Body of pancreas (tissue), 4 donors: ENCODE data around the gene MYLK. TPM values are rescaled to one million over a fixed set of nuclear protein-coding genes. Genes with fewer than 3 reads are reported as not detected.

Source experiments
- ATAC-seq: fragments of 150-250 bp; one replicate; pipeline ENCODE4 v1.9.1; 2016
- DNase-seq, 4 donors: peaks; one replicate each; pipeline ENCODE4 v3.0.0-alpha.2; 2019
- H3K27ac ChIP-seq, 4 donors: fragments of 200-600 bp; sonication (generic); 1 replicate in 3 of 4; 2 replicates in 1 of 4; pipeline versions ENCODE4 v1.5.1 to v1.6.1; 2016 to 2019; ENCODE audit warnings: mild to moderate bottlenecking in 1 of 4, mixed read lengths in 1 of 4, moderate library complexity in 1 of 4
- H3K27me3 ChIP-seq, 2 donors: fragments of 200-600 bp; sonication (generic); one replicate each; pipeline ENCODE4 v1.6.0; 2016; ENCODE audit warnings: mild to moderate bottlenecking in 1 of 2
- H3K36me3 ChIP-seq, 2 donors: fragments of 200-600 bp; sonication (generic); replicated peaks in 1 of 2; 2 replicates each; pipeline ENCODE4 v1.5.1; 2016; ENCODE audit warnings: low read depth in 2 of 2; ENCODE audit not compliant: insufficient read depth in 1 of 2
- H3K4me1 ChIP-seq: fragments of 200-600 bp; sonication (generic); one replicate; pipeline ENCODE4 v1.6.0; 2016
- H3K4me3 ChIP-seq, 2 donors: fragments of 200-600 bp; sonication (generic); 1 replicate in 1 of 2; 2 replicates in 1 of 2; pipeline ENCODE4 v1.5.1; 2016 to 2019
- H3K9me3 ChIP-seq, 3 donors: fragments of 200-600 bp; sonication (generic); 1 replicate in 2 of 3; 2 replicates in 1 of 3; pipeline ENCODE4 v1.5.1; 2016
- POLR2A ChIP-seq, 3 donors: fragments of 450-650 bp; IDR thresholded peaks; one replicate each; pipeline ENCODE4 v1.6.1; 2016; ENCODE audit warnings: antibody characterized with exemption in 3 of 3, mild to moderate bottlenecking in 2 of 3
- WGBS, 2 donors: methylation state at CpG; one replicate each; pipeline ENCODE4 v1.1.5; 2017; 5-methylcytosine and 5-hydroxymethylcytosine counted together
- intact Hi-C: fragments of 100-400 bp; cut with DNase I; formaldehyde crosslinking; loops from one replicate; pipeline ENCODE4 v1.15.1; 2023
- total RNA-seq, 2 donors: library from RNA; depleted of rRNA; stranded (reverse); fragments of >200 nt; gene quantifications; one replicate each; pipeline ENCODE4 v1.1.0, GENCODE V29; 2016
- TF ChIP-seq, protein P1 (sequence below), 7 experiments: fragments of 450-650 bp in 4 of 7; fragments of 200-600 bp in 3 of 7; sonication (generic) in 3 of 7; IDR thresholded peaks; one replicate each; pipeline ENCODE4 v1.5.1; 2016 to 2019; ENCODE audit warnings: antibody characterized with exemption in 7 of 7

The MYLK gene
- total RNA-seq, 2 donors from 2014 or later: 7.6 to 36.6 TPM

DNA sequence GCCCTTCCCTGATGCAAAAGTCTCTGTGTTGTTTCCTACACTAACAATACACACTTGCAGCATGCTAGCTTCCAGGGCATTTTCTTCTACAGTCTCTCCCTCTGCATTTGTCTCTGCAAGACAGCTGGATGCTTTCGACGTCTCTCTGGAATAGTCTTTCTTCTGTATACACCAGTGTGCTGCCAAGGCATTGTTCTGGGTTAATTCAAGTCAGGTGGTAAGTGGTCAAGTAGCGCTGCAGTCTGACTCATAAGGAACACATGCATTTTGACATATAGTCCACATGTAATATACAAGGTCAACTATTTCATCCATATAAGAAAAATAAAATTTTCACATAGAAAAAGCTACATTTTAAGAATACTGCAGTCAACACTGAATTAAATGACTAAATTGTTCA lies 92.7 kb downstream of the MYLK start:
- Histone ChIP-seq H3K4me3 (no peak overlapping the region), H3K4me1 (no peaks in the 10 kb centered on the region), H3K9me3 (no peaks in the 10 kb centered on the region), H3K27ac (no peak overlapping the region), H3K36me3 (no peaks in the 10 kb centered on the region), H3K27me3 (no peaks in the 10 kb centered on the region)
- ATAC-seq (no peak), DNase-seq (no peak)
- intact Hi-C loops: no loop called here
- no peak for TF ChIP-seq POLR2A (IDR thresholded peaks at IDR 0.05)
- TF ChIP-seq, protein P1, sequence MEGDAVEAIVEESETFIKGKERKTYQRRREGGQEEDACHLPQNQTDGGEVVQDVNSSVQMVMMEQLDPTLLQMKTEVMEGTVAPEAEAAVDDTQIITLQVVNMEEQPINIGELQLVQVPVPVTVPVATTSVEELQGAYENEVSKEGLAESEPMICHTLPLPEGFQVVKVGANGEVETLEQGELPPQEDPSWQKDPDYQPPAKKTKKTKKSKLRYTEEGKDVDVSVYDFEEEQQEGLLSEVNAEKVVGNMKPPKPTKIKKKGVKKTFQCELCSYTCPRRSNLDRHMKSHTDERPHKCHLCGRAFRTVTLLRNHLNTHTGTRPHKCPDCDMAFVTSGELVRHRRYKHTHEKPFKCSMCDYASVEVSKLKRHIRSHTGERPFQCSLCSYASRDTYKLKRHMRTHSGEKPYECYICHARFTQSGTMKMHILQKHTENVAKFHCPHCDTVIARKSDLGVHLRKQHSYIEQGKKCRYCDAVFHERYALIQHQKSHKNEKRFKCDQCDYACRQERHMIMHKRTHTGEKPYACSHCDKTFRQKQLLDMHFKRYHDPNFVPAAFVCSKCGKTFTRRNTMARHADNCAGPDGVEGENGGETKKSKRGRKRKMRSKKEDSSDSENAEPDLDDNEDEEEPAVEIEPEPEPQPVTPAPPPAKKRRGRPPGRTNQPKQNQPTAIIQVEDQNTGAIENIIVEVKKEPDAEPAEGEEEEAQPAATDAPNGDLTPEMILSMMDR (IDR thresholded peaks at IDR 0.05): no peak
- 69 to 73% methylated on average over 3 of the region's 3 CpGs for WGBS, 2 donors

- Histone ChIP-seq H3K36me3 (no peaks in the 10 kb centered on the region), H3K27me3 (no peaks in the 10 kb centered on the region), H3K4me3 (no peak overlapping the region), H3K9me3 (no peaks in the 10 kb centered on the region), H3K27ac (no peak overlapping the region), H3K4me1 (no peaks in the 10 kb centered on the region)
- intact Hi-C loops: no loop called here
- 74 to 83% methylated on average over 3 of the region's 3 CpGs for WGBS, 2 donors
- DNase-seq (no peak), ATAC-seq (no peak)
- TF ChIP-seq, protein P1 (IDR thresholded peaks at IDR 0.05): no peak
- TF ChIP-seq POLR2A (IDR thresholded peaks at IDR 0.05): no peak
These were observed 93.1 kb downstream of the MYLK start for GRCh38 chr3:123791073-123791370.

- TF ChIP-seq POLR2A (IDR thresholded peaks at IDR 0.05): no peak
- TF ChIP-seq, protein P1 (IDR thresholded peaks at IDR 0.05): no peak
- ATAC-seq (no peak), DNase-seq (no peak)
- intact Hi-C loops: no loop called here
- Histone ChIP-seq H3K36me3 (no peaks in the 10 kb centered on the region), H3K4me1 (no peaks in the 10 kb centered on the region), H3K9me3 (no peaks in the 10 kb centered on the region), H3K4me3 (no peak overlapping the region), H3K27ac (no peak overlapping the region), H3K27me3 (no peaks in the 10 kb centered on the region)
- 78 to 88% methylated on average over 8 to 9 of the region's 9 CpGs for WGBS, 2 donors
These were observed 93.7 kb downstream of the MYLK start for GRCh38 chr3:123790254-123791072.

GRCh38 chr3:123789760-123790159 lies 94.4 kb downstream of the MYLK start:
- no peak overlapping the region for H3K4me3 ChIP-seq
- intact Hi-C loops: no loop called here
- TF ChIP-seq POLR2A (IDR thresholded peaks at IDR 0.05): no peak
- TF ChIP-seq, protein P1 (IDR thresholded peaks at IDR 0.05): no peak
- H3K4me1 ChIP-seq: no peaks in the 10 kb centered on the region
- H3K27me3 ChIP-seq: no peaks in the 10 kb centered on the region
- no peak for DNase-seq
- H3K36me3 ChIP-seq: no peaks in the 10 kb centered on the region
- no peak overlapping the region for H3K27ac ChIP-seq
- ATAC-seq: no peak
- no peaks in the 10 kb centered on the region for H3K9me3 ChIP-seq
- WGBS, 2 donors: 83 to 89% methylated on average over 5 of the region's 5 CpGs

GRCh38 chr3:123789160-123789559 lies 95.0 kb downstream of the MYLK start:
- ATAC-seq (no peak), DNase-seq (no peak)
- no peaks in the 10 kb centered on the region for H3K27me3 ChIP-seq
- intact Hi-C loops: no loop called here
- H3K4me3 ChIP-seq: no peak overlapping the region
- H3K36me3 ChIP-seq: no peaks in the 10 kb centered on the region
- H3K9me3 ChIP-seq: no peaks in the 10 kb centered on the region
- no peaks in the 10 kb centered on the region for H3K4me1 ChIP-seq
- no peak for TF ChIP-seq POLR2A (IDR thresholded peaks at IDR 0.05)
- TF ChIP-seq, protein P1 (IDR thresholded peaks at IDR 0.05): no peak
- no peak overlapping the region for H3K27ac ChIP-seq
- 86 to 91% methylated on average over 6 to 9 of the region's 9 CpGs for WGBS, 2 donors
